HFF-Myc (cell line): Measurements from ENCODE around the gene HTRA1.

Source experiments
- DNase-seq: peaks from one replicate; pipeline ENCODE4 v3.0.0-alpha.2; 2011; ENCODE audit warnings: low read depth; ENCODE audit errors: extremely low read depth
- H3K4me3 ChIP-seq: replicated peaks from 2 replicates; pipeline ENCODE4 v1.5.1; 2011; ENCODE audit warnings: low read depth, mild to moderate bottlenecking, control low read depth, low read length
- CTCF ChIP-seq: IDR thresholded peaks from 2 replicates; pipeline ENCODE4 v1.5.1; 2012; ENCODE audit warnings: mild to moderate bottlenecking, low read depth, low read length, control low read depth; ENCODE audit errors: missing control alignments

HTRA1 gene

GRCh38 chr10:122461367-122461728, at the start of gene HTRA1:
Gene HTRA1 (plus strand): TSS chr10:122461553. CDS start chr10:122461653, 100 bp downstream.
- TF ChIP-seq CTCF: no peak
- peak within 1 kb of the TSS; percentile 47 for H3K4me3 ChIP-seq
- DNase-seq: no peak

- TF ChIP-seq CTCF: no peak
- DNase-seq: no peak
- H3K4me3 ChIP-seq: no peak overlapping the region
These were observed 48.0 kb upstream of the HTRA1 start for GRCh38 chr10:122413327-122413726.

- no peak for TF ChIP-seq CTCF
- DNase-seq: no peak
- H3K4me3 ChIP-seq: no peak overlapping the region
These were observed 43.7 kb upstream of the HTRA1 start for GRCh38 chr10:122417667-122418066.

GRCh38 chr10:122419016-122419415, 42.3 kb upstream of the HTRA1 start:
- no peak for TF ChIP-seq CTCF
- no peak for DNase-seq
- no peak overlapping the region for H3K4me3 ChIP-seq

GRCh38 chr10:122419876-122420623, 41.3 kb upstream of the HTRA1 start:
- no peak overlapping the region for H3K4me3 ChIP-seq
- TF ChIP-seq CTCF: no peak
- DNase-seq: peak; percentile 72

- no peak for DNase-seq
- TF ChIP-seq CTCF: no peak
These were observed 40.7 kb upstream of the HTRA1 start for GRCh38 chr10:122420624-122421007.

GRCh38 chr10:122421054-122421625, 40.2 kb upstream of the HTRA1 start:
- no peak for DNase-seq
- TF ChIP-seq CTCF: no peak
- no peak overlapping the region for H3K4me3 ChIP-seq

More at GRCh38 chr10:122420624-122421007, 40.7 kb upstream of the HTRA1 start:
- H3K4me3 ChIP-seq: no peak overlapping the region
